Mesendoderm (in vitro differentiated cells): ENCODE measurements around the gene SH2D5. TPM values are rescaled to one million over a fixed set of nuclear protein-coding genes. Genes with fewer than 3 reads are reported as not detected.

Experiments
- DNase-seq: peaks from one replicate; pipeline ENCODE4 v3.0.0; 2013
- H2AK5ac ChIP-seq: 2 replicates; pipeline ENCODE4 v1.6.1; 2013; ENCODE audit warnings: low read length, inconsistent platforms
- H2BK120ac ChIP-seq: 2 replicates; pipeline ENCODE4 v1.6.1; 2013; ENCODE audit warnings: low read depth, mild to moderate bottlenecking, low read length, moderate library complexity, mixed read lengths
- H2BK15ac ChIP-seq: replicated peaks from 2 replicates; pipeline ENCODE4 v1.6.1; 2013; ENCODE audit warnings: low read depth, mild to moderate bottlenecking, moderate library complexity
- H2BK5ac ChIP-seq: 2 replicates; pipeline ENCODE4 v1.6.1; 2013; ENCODE audit warnings: low read length, inconsistent platforms
- H3K18ac ChIP-seq: 2 replicates; pipeline ENCODE4 v1.6.1; 2013; ENCODE audit warnings: mild to moderate bottlenecking, low read length, mixed read lengths
- H3K23ac ChIP-seq: one replicate; pipeline ENCODE4 v1.6.1; 2013; ENCODE audit warnings: low read length
- H3K27ac ChIP-seq: 2 replicates; pipeline ENCODE4 v1.5.1; 2013; ENCODE audit warnings: low read depth, mild to moderate bottlenecking, inconsistent platforms, low read length, moderate library complexity
- H3K27me3 ChIP-seq: 2 replicates; pipeline ENCODE4 v1.6.1; 2013; ENCODE audit warnings: low read length, control low read depth, mild to moderate bottlenecking, inconsistent platforms; ENCODE audit not compliant: insufficient read depth, poor library complexity
- H3K36me3 ChIP-seq: 2 replicates; pipeline ENCODE4 v1.6.1; 2013; ENCODE audit warnings: low read length, inconsistent platforms; ENCODE audit not compliant: control insufficient read depth, insufficient read depth
- H3K4ac ChIP-seq: one replicate; pipeline ENCODE4 v1.6.1; 2013; ENCODE audit warnings: low read depth, mild to moderate bottlenecking, low read length, moderate library complexity
- H3K4me1 ChIP-seq: 2 replicates; pipeline ENCODE4 v1.6.1; 2013; ENCODE audit warnings: low read depth, low read length, inconsistent platforms; ENCODE audit not compliant: control insufficient read depth
- H3K4me2 ChIP-seq: 2 replicates; pipeline ENCODE4 v1.6.1; 2013; ENCODE audit warnings: low read length
- H3K4me3 ChIP-seq: 2 replicates; pipeline ENCODE4 v1.5.1; 2013; ENCODE audit warnings: mild to moderate bottlenecking, low read length
- H3K56ac ChIP-seq: one replicate; pipeline ENCODE4 v1.6.1; 2013; ENCODE audit warnings: low read length
- H3K79me1 ChIP-seq: 2 replicates; pipeline ENCODE4 v1.6.1; 2013; ENCODE audit warnings: low read length, inconsistent platforms
- H3K79me2 ChIP-seq: 2 replicates; pipeline ENCODE4 v1.6.1; 2013; ENCODE audit warnings: mild to moderate bottlenecking, low read length; ENCODE audit not compliant: control insufficient read depth, insufficient read depth
- H3K9ac ChIP-seq: 2 replicates; pipeline ENCODE4 v1.6.1; 2013; ENCODE audit warnings: low read length, inconsistent platforms
- H4K5ac ChIP-seq: one replicate; pipeline ENCODE4 v1.6.1; 2013; ENCODE audit warnings: low read length
- H4K8ac ChIP-seq: one replicate; pipeline ENCODE4 v1.6.1; 2013; ENCODE audit warnings: low read depth, mild to moderate bottlenecking, control low read depth, low read length, moderate library complexity
- WGBS: extraction: QIAGEN DNeasy Blood & Tissue Kit; methylation state at CpG from one replicate; pipeline ENCODE4 v1.1.7; 2013; ENCODE audit warnings: low lambda C conversion rate, missing lambda C conversion rate; ENCODE audit not compliant: insufficient coverage; ENCODE audit errors: extremely low coverage; 5-methylcytosine and 5-hydroxymethylcytosine counted together
- polyA plus RNA-seq, 2 experiments: library from polyadenylated mRNA; stranded (reverse); fragments of 200-250 nt; gene quantifications; one replicate each; pipeline ENCODE4 v1.2.3, GENCODE V29; 2013

SH2D5 gene
- polyA plus RNA-seq (2013, experiment 1 of 2): 2.3 TPM
- 2.2 TPM for polyA plus RNA-seq (2013, experiment 2 of 2)

GRCh38 chr1:20732588-20733359 is at the start of gene SH2D5:
TSS of gene SH2D5 (minus strand) at chr1:20732703. CDS start at chr1:20728044, 4,659 bp downstream.
- no peaks in the 10 kb centered on the region for H3K36me3 ChIP-seq
- no peak within 1 kb of the TSS for H3K18ac ChIP-seq
- H3K9ac ChIP-seq: peak within 1 kb of the TSS; percentile 54
- peak within 1 kb of the TSS; percentile 89 for H3K4me2 ChIP-seq
- H3K56ac ChIP-seq: peak within 1 kb of the TSS; percentile 65
- no peaks in the 10 kb centered on the region for H3K79me1 ChIP-seq
- H3K4ac ChIP-seq: no peak within 1 kb of the TSS
- H2BK120ac ChIP-seq: no peak within 1 kb of the TSS
- peaks cover 2% of the 10 kb centered on the region for H3K4me1 ChIP-seq
- no peak within 1 kb of the TSS for H3K27ac ChIP-seq
- H3K4me3 ChIP-seq: peak within 1 kb of the TSS; percentile 24
- H2BK15ac ChIP-seq: no peak within 1 kb of the TSS
- no peak within 1 kb of the TSS for H4K8ac ChIP-seq
- no peak within 1 kb of the TSS for H4K5ac ChIP-seq
- no peaks in the 10 kb centered on the region for H3K79me2 ChIP-seq
- no CpG with 5 or more reads among the region's 38 CpGs for WGBS
- peak; percentile 93 for DNase-seq
- H2AK5ac ChIP-seq: no peak within 1 kb of the TSS
- no peak within 1 kb of the TSS for H2BK5ac ChIP-seq
- H3K23ac ChIP-seq: no peak within 1 kb of the TSS
- H3K27me3 ChIP-seq: peaks cover 5% of the 10 kb centered on the region

GRCh38 chr1:20775700-20776099 is 43.2 kb upstream of the SH2D5 start:
- Histone ChIP-seq H3K18ac (no peak overlapping the region), H2BK15ac (no peak overlapping the region), H3K23ac (no peak overlapping the region), H4K8ac (no peak overlapping the region), H4K5ac (no peak overlapping the region), H2BK5ac (no peak overlapping the region), H3K79me1 (peaks cover 5% of the 10 kb centered on the region), H3K27ac (no peak overlapping the region), H3K36me3 (peaks cover 7% of the 10 kb centered on the region), H3K4me1 (no peaks in the 10 kb centered on the region), H2BK120ac (no peak overlapping the region), H2AK5ac (no peak overlapping the region), H3K4me2 (no peak overlapping the region), H3K56ac (no peak overlapping the region), H3K4ac (no peak overlapping the region), H3K27me3 (no peaks in the 10 kb centered on the region), H3K79me2 (peaks cover 18% of the 10 kb centered on the region), H3K4me3 (no peak overlapping the region), H3K9ac (no peak overlapping the region)
- no CpG with 5 or more reads among the region's 4 CpGs for WGBS
- no peak for DNase-seq

GRCh38 chr1:20771780-20772179 is 39.3 kb upstream of the SH2D5 start:
- Histone ChIP-seq H3K27ac (no peak overlapping the region), H3K9ac (no peak overlapping the region), H3K4me3 (no peak overlapping the region), H3K4me2 (no peak overlapping the region), H3K27me3 (no peaks in the 10 kb centered on the region), H3K56ac (no peak overlapping the region), H2BK15ac (no peak overlapping the region), H2AK5ac (no peak overlapping the region), H2BK5ac (no peak overlapping the region), H3K36me3 (peaks cover 7% of the 10 kb centered on the region), H2BK120ac (no peak overlapping the region), H3K18ac (no peak overlapping the region), H3K79me1 (no peaks in the 10 kb centered on the region), H3K4ac (no peak overlapping the region), H3K23ac (no peak overlapping the region), H4K8ac (no peak overlapping the region), H3K79me2 (no peaks in the 10 kb centered on the region), H3K4me1 (no peaks in the 10 kb centered on the region), H4K5ac (no peak overlapping the region)
- WGBS: no CpG with 5 or more reads among the region's 3 CpGs
- no peak for DNase-seq

GRCh38 chr1:20770314-20771087 is 38.0 kb upstream of the SH2D5 start:
- Histone ChIP-seq H3K9ac (no peak overlapping the region), H3K4me2 (no peak overlapping the region), H3K36me3 (peaks cover 6% of the 10 kb centered on the region), H2BK15ac (no peak overlapping the region), H2BK5ac (no peak overlapping the region), H3K27ac (no peak overlapping the region), H4K5ac (no peak overlapping the region), H3K79me2 (no peaks in the 10 kb centered on the region), H3K4me1 (no peaks in the 10 kb centered on the region), H3K79me1 (no peaks in the 10 kb centered on the region), H3K56ac (no peak overlapping the region), H3K18ac (no peak overlapping the region), H3K23ac (no peak overlapping the region), H2AK5ac (no peak overlapping the region), H3K4ac (no peak overlapping the region), H4K8ac (no peak overlapping the region), H3K27me3 (no peaks in the 10 kb centered on the region), H2BK120ac (no peak overlapping the region), H3K4me3 (no peak overlapping the region)
- WGBS: no CpG with 5 or more reads among the region's 6 CpGs
- no peak for DNase-seq

- Histone ChIP-seq H3K36me3 (peaks cover 2% of the 10 kb centered on the region), H3K9ac (no peak overlapping the region)
Observed at GRCh38 chr1:20767271-20767670, 34.8 kb upstream of the SH2D5 start.

More at GRCh38 chr1:20767271-20767670, 34.8 kb upstream of the SH2D5 start:
- Histone ChIP-seq H3K4me1 (no peaks in the 10 kb centered on the region), H3K23ac (no peak overlapping the region), H3K4me3 (no peak overlapping the region), H2BK120ac (no peak overlapping the region), H3K4ac (no peak overlapping the region), H4K8ac (no peak overlapping the region), H3K4me2 (no peak overlapping the region), H3K18ac (no peak overlapping the region), H3K27ac (no peak overlapping the region), H3K27me3 (no peaks in the 10 kb centered on the region), H2BK5ac (no peak overlapping the region), H2AK5ac (no peak overlapping the region), H3K79me2 (no peaks in the 10 kb centered on the region), H3K79me1 (no peaks in the 10 kb centered on the region), H2BK15ac (no peak overlapping the region), H4K5ac (no peak overlapping the region), H3K56ac (no peak overlapping the region)
- no peak for DNase-seq
